Progenitor cell of endocrine pancreas (in vitro differentiated cells): ENCODE results near the gene COMP. TPM values are rescaled to one million over a fixed set of nuclear protein-coding genes. Genes with fewer than 3 reads are reported as not detected.

ENCODE experiments used
- DNase-seq: peaks from one replicate; pipeline ENCODE4 v3.0.0; 2021; ENCODE audit warnings: low spot score; ENCODE audit not compliant: unreplicated experiment
- H3K27ac Mint-ChIP-seq: 2 replicates; pipeline ENCODE4 v1.8.0; 2021; ENCODE audit warnings: mild to moderate bottlenecking, moderate library complexity, mixed read lengths
- H3K27me3 Mint-ChIP-seq: 2 replicates; pipeline ENCODE4 v1.8.0; 2021; ENCODE audit warnings: mixed read lengths
- H3K36me3 Mint-ChIP-seq: 2 replicates; pipeline ENCODE4 v1.8.0; 2022; ENCODE audit warnings: mixed read lengths; ENCODE audit not compliant: insufficient read depth
- H3K4me1 Mint-ChIP-seq: 2 replicates; pipeline ENCODE4 v1.8.0; 2021; ENCODE audit warnings: low read depth, mixed read lengths
- H3K4me3 Mint-ChIP-seq: 2 replicates; pipeline ENCODE4 v1.8.0; 2021; ENCODE audit warnings: low read depth, mild to moderate bottlenecking, moderate library complexity, mixed read lengths
- H3K9me3 Mint-ChIP-seq: 2 replicates; pipeline ENCODE4 v1.8.0; 2021; ENCODE audit warnings: low read depth, mixed read lengths
- CTCF ChIP-seq: fragments of 200-600 bp; sonication (generic); IDR thresholded peaks from one replicate; pipeline ENCODE4 v1.5.0; 2021; ENCODE audit warnings: antibody characterized with exemption, mild to moderate bottlenecking; ENCODE audit not compliant: unreplicated experiment
- total RNA-seq: library from RNA; stranded (reverse); gene quantifications from 2 replicates; pipeline ENCODE4 v1.2.1, GENCODE V29; 2021

The COMP gene
- total RNA-seq, 1 donor from 2014 or later: 0.24 TPM

- Mint-ChIP-seq H3K4me3 (peak overlapping the region; percentile 47), H3K27ac (peak overlapping the region; percentile 93), H3K9me3 (no peaks in the 10 kb centered on the region), H3K27me3 (no peaks in the 10 kb centered on the region), H3K36me3 (no peaks in the 10 kb centered on the region), H3K4me1 (peaks cover 47% of the 10 kb centered on the region)
- TF ChIP-seq CTCF: no peak
- peak; percentile 52 for DNase-seq
Observed at GRCh38 chr19:18741124-18742121, 49.7 kb downstream of the COMP start.

- Mint-ChIP-seq H3K4me3 (no peak overlapping the region), H3K36me3 (no peaks in the 10 kb centered on the region), H3K27ac (peak overlapping the region; percentile 64), H3K9me3 (no peaks in the 10 kb centered on the region), H3K27me3 (no peaks in the 10 kb centered on the region), H3K4me1 (peaks cover 47% of the 10 kb centered on the region)
- no peak for TF ChIP-seq CTCF
- no peak for DNase-seq
Observed at GRCh38 chr19:18738961-18739690, 52.0 kb downstream of the COMP start.

- no peaks in the 10 kb centered on the region for H3K36me3 Mint-ChIP-seq
- peak overlapping the region; percentile 60 for H3K27ac Mint-ChIP-seq
- no peak for DNase-seq
- H3K4me1 Mint-ChIP-seq: peaks cover 47% of the 10 kb centered on the region
- H3K27me3 Mint-ChIP-seq: no peaks in the 10 kb centered on the region
- TF ChIP-seq CTCF: no peak
- no peaks in the 10 kb centered on the region for H3K9me3 Mint-ChIP-seq
- no peak overlapping the region for H3K4me3 Mint-ChIP-seq
Observed at GRCh38 chr19:18737954-18738351, 53.2 kb downstream of the COMP start.

GRCh38 chr19:18737337-18737953 is 53.7 kb downstream of the COMP start:
- Mint-ChIP-seq H3K4me3 (no peak overlapping the region), H3K4me1 (peaks cover 46% of the 10 kb centered on the region), H3K9me3 (no peaks in the 10 kb centered on the region), H3K36me3 (no peaks in the 10 kb centered on the region), H3K27ac (peak overlapping the region; percentile 60), H3K27me3 (no peaks in the 10 kb centered on the region)
- no peak for DNase-seq
- no peak for TF ChIP-seq CTCF
